Measurements from ENCODE around the gene SARM1. TPM values are rescaled to one million over a fixed set of nuclear protein-coding genes. Genes with fewer than 3 reads are reported as not detected.
A peak's percentile ranks its signal among the peaks of the same experiment; 100 is the strongest.

SARM1 gene
- total and polyA plus RNA-seq, 4 donors: 9.3 to 24.6 (median 9.8) TPM

- H3K9ac ChIP-seq (ENCODE audit: insufficient read depth in 1 of 2, low read length in 2 of 2): no peak overlapping the region
- DNase-seq (no peak), ATAC-seq (ENCODE audit: insufficient read depth, low FRiP score) (no peak)
- TF ChIP-seq CTCF (IDR thresholded peaks at IDR 0.05; ENCODE audit: control extremely low read depth, extremely low read depth): no peak
- no peaks in the 10 kb centered on the region for H3K27me3 ChIP-seq (ENCODE audit: control insufficient read depth in 3 of 3, insufficient read depth in 3 of 3, low read length in 2 of 3)
- no peaks in the 10 kb centered on the region for H3K9me3 ChIP-seq (ENCODE audit: control insufficient read depth in 4 of 4, insufficient read depth in 3 of 4, low read length in 3 of 4)
- no peak overlapping the region for H3K4me3 ChIP-seq
- WGBS, 2 donors: 86 to 91% methylated on average over 8 of the region's 8 CpGs
- H3K36me3 ChIP-seq (ENCODE audit: control insufficient read depth in 4 of 4, insufficient read depth in 4 of 4, low read length in 4 of 4): peaks cover 24 to 67% (median 63%) of the 10 kb centered on the region in 4 donors
- H3K27ac ChIP-seq (ENCODE audit: low read depth in 1 of 2, low read length in 1 of 2): peak overlapping the region in 1 of 2 donors; percentile 46
- peaks cover 0 to 4% (median 0%) of the 10 kb centered on the region in 5 donors for H3K4me1 ChIP-seq (ENCODE audit: control insufficient read depth in 5 of 5, insufficient read depth in 5 of 5, low read length in 5 of 5)
Observed at GRCh38 chr17:28347261-28347891, 24.1 kb upstream of the SARM1 start.

- no peak overlapping the region for H3K9ac ChIP-seq (ENCODE audit: insufficient read depth in 1 of 2, low read length in 2 of 2)
- ATAC-seq (ENCODE audit: insufficient read depth, low FRiP score): no peak
- DNase-seq: no peak
- H3K4me1 ChIP-seq (ENCODE audit: control insufficient read depth in 5 of 5, insufficient read depth in 5 of 5, low read length in 5 of 5): peaks cover 0 to 4% (median 0%) of the 10 kb centered on the region in 5 donors
- H3K9me3 ChIP-seq (ENCODE audit: control insufficient read depth in 4 of 4, insufficient read depth in 3 of 4, low read length in 3 of 4): no peaks in the 10 kb centered on the region
- no peak overlapping the region for H3K27ac ChIP-seq (ENCODE audit: low read depth in 1 of 2, low read length in 1 of 2)
- no peak for TF ChIP-seq CTCF (IDR thresholded peaks at IDR 0.05; ENCODE audit: control extremely low read depth, extremely low read depth)
- no peak overlapping the region for H3K4me3 ChIP-seq
- H3K27me3 ChIP-seq (ENCODE audit: control insufficient read depth in 3 of 3, insufficient read depth in 3 of 3, low read length in 2 of 3): no peaks in the 10 kb centered on the region
- peaks cover 25 to 66% (median 63%) of the 10 kb centered on the region in 4 donors for H3K36me3 ChIP-seq (ENCODE audit: control insufficient read depth in 4 of 4, insufficient read depth in 4 of 4, low read length in 4 of 4)
- WGBS, 2 donors: 78 to 96% methylated on average over 3 of the region's 3 CpGs
Observed at GRCh38 chr17:28348979-28349378, 22.5 kb upstream of the SARM1 start.

GRCh38 chr17:28350271-28350670 is 21.2 kb upstream of the SARM1 start:
- no peak overlapping the region for H3K9ac ChIP-seq (ENCODE audit: insufficient read depth in 1 of 2, low read length in 2 of 2)
- H3K27ac ChIP-seq (ENCODE audit: low read depth in 1 of 2, low read length in 1 of 2): no peak overlapping the region
- H3K36me3 ChIP-seq (ENCODE audit: control insufficient read depth in 4 of 4, insufficient read depth in 4 of 4, low read length in 4 of 4): peaks cover 30 to 71% (median 63%) of the 10 kb centered on the region in 4 donors
- no peak for TF ChIP-seq CTCF (IDR thresholded peaks at IDR 0.05; ENCODE audit: control extremely low read depth, extremely low read depth)
- 89 to 94% methylated on average over 7 of the region's 7 CpGs for WGBS, 2 donors
- no peak for ATAC-seq (ENCODE audit: insufficient read depth, low FRiP score)
- no peak overlapping the region for H3K4me3 ChIP-seq
- no peaks in the 10 kb centered on the region for H3K9me3 ChIP-seq (ENCODE audit: control insufficient read depth in 4 of 4, insufficient read depth in 3 of 4, low read length in 3 of 4)
- H3K4me1 ChIP-seq (ENCODE audit: control insufficient read depth in 5 of 5, insufficient read depth in 5 of 5, low read length in 5 of 5): peaks cover 0 to 3% (median 0%) of the 10 kb centered on the region in 5 donors
- DNase-seq: no peak
- no peaks in the 10 kb centered on the region for H3K27me3 ChIP-seq (ENCODE audit: control insufficient read depth in 3 of 3, insufficient read depth in 3 of 3, low read length in 2 of 3)
